Ascending aorta (tissue), 2 donors: ENCODE results near the gene BNC2. TPM values are rescaled to one million over a fixed set of nuclear protein-coding genes. Genes with fewer than 3 reads are reported as not detected.

ENCODE experiments used
- DNase-seq, 2 donors: peaks; one replicate each; pipeline ENCODE4 v3.0.0-alpha.2; 2019; ENCODE audit warnings: low spot score in 2 of 2
- H3K27ac ChIP-seq, 2 donors: fragments of 200-600 bp; sonication (generic); one replicate each; pipeline ENCODE4 v1.5.1; 2016 to 2017; ENCODE audit warnings: mild to moderate bottlenecking in 1 of 2
- H3K27me3 ChIP-seq: fragments of 200-600 bp; sonication (generic); one replicate; pipeline ENCODE4 v1.5.1; 2017
- H3K36me3 ChIP-seq, 2 donors: fragments of 200-600 bp; sonication (generic); one replicate each; pipeline ENCODE4 v1.5.1; 2016
- H3K4me1 ChIP-seq, 2 donors: fragments of 200-600 bp; sonication (generic); one replicate each; pipeline ENCODE4 v1.5.1; 2016 to 2017; ENCODE audit warnings: mild to moderate bottlenecking in 1 of 2
- H3K4me3 ChIP-seq, 2 donors: fragments of 200-600 bp; sonication (generic); one replicate each; pipeline ENCODE4 v1.5.1; 2016 to 2017; ENCODE audit warnings: mild to moderate bottlenecking in 1 of 2
- H3K9me3 ChIP-seq, 2 donors: fragments of 200-600 bp; sonication (generic); one replicate each; pipeline ENCODE4 v1.5.1; 2016
- CTCF ChIP-seq, 3 experiments: fragments of 200-600 bp in 2 of 3; fragments of 450-650 bp in 1 of 3; sonication (generic) in 2 of 3; IDR thresholded peaks; one replicate each; pipeline ENCODE4 v1.5.1; 2016 to 2019; ENCODE audit warnings: antibody characterized with exemption in 3 of 3, mild to moderate bottlenecking in 1 of 3, moderate library complexity in 1 of 3
- intact Hi-C: fragments of 100-400 bp; cut with DNase I; formaldehyde crosslinking; loops from one replicate; pipeline ENCODE4 v1.15.1; 2023
- total RNA-seq: library from RNA; depleted of rRNA; stranded (reverse); fragments of >200 nt; gene quantifications from one replicate; pipeline ENCODE4 v1.1.0, GENCODE V29; 2016

The BNC2 gene
- total RNA-seq, 1 donor from 2014 or later, result 25.5 TPM

- H3K4me3 ChIP-seq, result no peak overlapping the region
- no peaks in the 10 kb centered on the region for H3K36me3 ChIP-seq
- no peak overlapping the region for H3K27ac ChIP-seq
- no peaks in the 10 kb centered on the region for H3K27me3 ChIP-seq
- no peaks in the 10 kb centered on the region for H3K9me3 ChIP-seq
- intact Hi-C loops, result loop anchor here (5.0 kb wide), 1 partner anchor 523 kb away; no protein-coding TSS in a partner anchor
- no peak for TF ChIP-seq CTCF (IDR thresholded peaks at IDR 0.05)
- H3K4me1 ChIP-seq, result peaks cover 0 to 4% of the 10 kb centered on the region in 2 donors
- DNase-seq, result no peak
Measured at GRCh38 chr9:16719921-16720320, 150.5 kb downstream of the BNC2 start.

GRCh38 chr9:16718952-16719351 is 151.5 kb downstream of the BNC2 start:
- no peak overlapping the region for H3K27ac ChIP-seq
- intact Hi-C loops, result no loop called here
- no peak for DNase-seq

GRCh38 chr9:16718296-16718695 is 152.2 kb downstream of the BNC2 start:
- no peaks in the 10 kb centered on the region for H3K9me3 ChIP-seq
- peaks cover 0 to 4% of the 10 kb centered on the region in 2 donors for H3K4me1 ChIP-seq
- intact Hi-C loops, result no loop called here
- H3K36me3 ChIP-seq, result no peaks in the 10 kb centered on the region
- no peak overlapping the region for H3K27ac ChIP-seq
- TF ChIP-seq CTCF (IDR thresholded peaks at IDR 0.05), result no peak
- no peak for DNase-seq
- no peak overlapping the region for H3K4me3 ChIP-seq
- H3K27me3 ChIP-seq, result no peaks in the 10 kb centered on the region

More at GRCh38 chr9:16718952-16719351, 151.5 kb downstream of the BNC2 start:
- Histone ChIP-seq H3K9me3 (no peaks in the 10 kb centered on the region), H3K27me3 (no peaks in the 10 kb centered on the region), H3K36me3 (no peaks in the 10 kb centered on the region), H3K4me1 (peaks cover 0 to 4% of the 10 kb centered on the region in 2 donors), H3K4me3 (no peak overlapping the region)
- no peak for TF ChIP-seq CTCF (IDR thresholded peaks at IDR 0.05)

- no peaks in the 10 kb centered on the region for H3K36me3 ChIP-seq
- intact Hi-C loops, result no loop called here
- H3K9me3 ChIP-seq, result no peaks in the 10 kb centered on the region
- H3K27me3 ChIP-seq, result no peaks in the 10 kb centered on the region
- no peak overlapping the region for H3K4me3 ChIP-seq
- H3K27ac ChIP-seq, result no peak overlapping the region
- no peak for TF ChIP-seq CTCF (IDR thresholded peaks at IDR 0.05)
- DNase-seq, result no peak
- H3K4me1 ChIP-seq, result peaks cover 0 to 4% of the 10 kb centered on the region in 2 donors
Measured at GRCh38 chr9:16716601-16717000, 153.9 kb downstream of the BNC2 start.

- Histone ChIP-seq H3K27me3 (no peaks in the 10 kb centered on the region), H3K4me3 (no peak overlapping the region), H3K9me3 (no peaks in the 10 kb centered on the region), H3K27ac (no peak overlapping the region), H3K4me1 (no peaks in the 10 kb centered on the region), H3K36me3 (no peaks in the 10 kb centered on the region)
- intact Hi-C loops, result no loop called here
- TF ChIP-seq CTCF (IDR thresholded peaks at IDR 0.05), result no peak
- no peak for DNase-seq
Measured at GRCh38 chr9:16715404-16715803, 155.1 kb downstream of the BNC2 start.

- no peaks in the 10 kb centered on the region for H3K9me3 ChIP-seq
- H3K36me3 ChIP-seq, result no peaks in the 10 kb centered on the region
- H3K27ac ChIP-seq, result no peak overlapping the region
- H3K4me1 ChIP-seq, result no peaks in the 10 kb centered on the region
- intact Hi-C loops, result loop anchor here (5.0 kb wide), 1 partner anchor 190 kb away; no protein-coding TSS in a partner anchor
- no peaks in the 10 kb centered on the region for H3K27me3 ChIP-seq
- TF ChIP-seq CTCF (IDR thresholded peaks at IDR 0.05), result no peak
- no peak overlapping the region for H3K4me3 ChIP-seq
- no peak for DNase-seq
Measured at GRCh38 chr9:16712787-16713186, 157.7 kb downstream of the BNC2 start.
